WERI-Rb-1 (cell line): ENCODE measurements around the gene KIAA0232.

ENCODE experiments used
- DNase-seq: peaks from one replicate; pipeline ENCODE4 v3.0.0-alpha.2; 2020
- H3K27ac ChIP-seq: fragments of 250-450 bp; sonication (Bioruptor Pico); 2 replicates; pipeline ENCODE4 v1.5.1; 2020; ENCODE audit warnings: mild to moderate bottlenecking, moderate library complexity
- H3K27me3 ChIP-seq: fragments of 250-450 bp; sonication (Bioruptor Pico); 2 replicates; pipeline ENCODE4 v1.5.1; 2021; ENCODE audit warnings: mild to moderate bottlenecking, low read depth, moderate library complexity; ENCODE audit not compliant: insufficient read depth, severe bottlenecking
- H3K36me3 ChIP-seq: fragments of 250-450 bp; sonication (Bioruptor Pico); 2 replicates; pipeline ENCODE4 v1.5.1; 2020; ENCODE audit warnings: mild to moderate bottlenecking, moderate library complexity
- H3K4me3 ChIP-seq: 2 replicates; pipeline ENCODE4 v1.5.1; 2011; ENCODE audit warnings: low read depth, mild to moderate bottlenecking, control low read depth, low read length
- H3K9me3 ChIP-seq: fragments of 250-450 bp; sonication (Bioruptor Pico); 2 replicates; pipeline ENCODE4 v1.5.1; 2021; ENCODE audit warnings: mild to moderate bottlenecking, moderate library complexity; ENCODE audit not compliant: severe bottlenecking
- CTCF ChIP-seq: IDR thresholded peaks from 2 replicates; pipeline ENCODE4 v1.5.1; 2011; ENCODE audit warnings: low read depth, mild to moderate bottlenecking, control low read depth, inconsistent platforms, low read length

Gene KIAA0232

GRCh38 chr4:6748286-6748685, 34.2 kb upstream of the KIAA0232 start:
- Histone ChIP-seq H3K27me3 (no peaks in the 10 kb centered on the region), H3K36me3 (no peaks in the 10 kb centered on the region), H3K27ac (no peak overlapping the region), H3K4me3 (no peak overlapping the region), H3K9me3 (no peaks in the 10 kb centered on the region)
- no peak for DNase-seq
- TF ChIP-seq CTCF, result no peak

DNA sequence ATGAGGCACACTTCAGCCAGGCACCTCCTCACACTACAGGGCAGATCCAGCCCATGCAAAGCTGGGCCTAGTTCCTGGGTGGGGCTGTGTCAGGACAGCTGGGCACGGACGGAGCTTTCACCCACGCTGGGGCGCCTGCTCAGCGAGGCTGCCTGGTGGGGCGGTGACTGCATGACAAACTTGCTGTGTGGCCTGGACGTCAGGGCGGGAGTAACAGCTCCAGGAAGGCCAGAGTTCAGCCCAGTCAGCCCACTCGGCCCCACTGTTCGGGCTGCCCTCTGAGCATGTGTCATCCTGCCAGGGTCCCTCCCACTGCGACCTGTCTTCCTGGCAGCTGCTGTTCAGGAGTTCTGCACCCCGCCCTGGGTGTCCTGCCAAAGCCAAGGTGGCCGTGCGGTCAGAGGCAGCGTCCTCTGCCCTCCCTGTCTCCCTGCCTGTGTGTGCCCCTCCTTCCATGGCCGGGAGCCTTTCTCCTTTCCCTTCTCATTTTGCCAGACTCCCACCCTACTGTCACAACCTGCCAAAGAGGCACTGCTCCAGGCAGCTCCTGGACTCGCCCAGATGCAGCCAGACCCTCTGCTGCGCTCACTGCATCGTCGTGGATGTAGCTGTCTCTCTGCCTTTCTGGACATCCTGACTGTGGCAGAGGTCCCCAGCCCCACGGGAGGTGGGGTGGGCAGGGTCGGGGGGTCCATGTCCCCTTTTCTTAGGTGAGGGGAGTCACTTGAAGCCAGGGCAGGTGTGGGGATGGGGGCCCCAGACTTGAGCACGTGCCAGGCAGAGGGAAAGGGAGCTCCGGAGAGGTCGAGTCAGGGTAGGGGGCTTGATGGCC, 33.0 kb upstream of the KIAA0232 start:
- no peaks in the 10 kb centered on the region for H3K36me3 ChIP-seq
- H3K27me3 ChIP-seq, result no peaks in the 10 kb centered on the region
- no peak overlapping the region for H3K4me3 ChIP-seq
- TF ChIP-seq CTCF, result no peak
- H3K27ac ChIP-seq, result no peak overlapping the region
- DNase-seq, result no peak
- no peaks in the 10 kb centered on the region for H3K9me3 ChIP-seq

DNA sequence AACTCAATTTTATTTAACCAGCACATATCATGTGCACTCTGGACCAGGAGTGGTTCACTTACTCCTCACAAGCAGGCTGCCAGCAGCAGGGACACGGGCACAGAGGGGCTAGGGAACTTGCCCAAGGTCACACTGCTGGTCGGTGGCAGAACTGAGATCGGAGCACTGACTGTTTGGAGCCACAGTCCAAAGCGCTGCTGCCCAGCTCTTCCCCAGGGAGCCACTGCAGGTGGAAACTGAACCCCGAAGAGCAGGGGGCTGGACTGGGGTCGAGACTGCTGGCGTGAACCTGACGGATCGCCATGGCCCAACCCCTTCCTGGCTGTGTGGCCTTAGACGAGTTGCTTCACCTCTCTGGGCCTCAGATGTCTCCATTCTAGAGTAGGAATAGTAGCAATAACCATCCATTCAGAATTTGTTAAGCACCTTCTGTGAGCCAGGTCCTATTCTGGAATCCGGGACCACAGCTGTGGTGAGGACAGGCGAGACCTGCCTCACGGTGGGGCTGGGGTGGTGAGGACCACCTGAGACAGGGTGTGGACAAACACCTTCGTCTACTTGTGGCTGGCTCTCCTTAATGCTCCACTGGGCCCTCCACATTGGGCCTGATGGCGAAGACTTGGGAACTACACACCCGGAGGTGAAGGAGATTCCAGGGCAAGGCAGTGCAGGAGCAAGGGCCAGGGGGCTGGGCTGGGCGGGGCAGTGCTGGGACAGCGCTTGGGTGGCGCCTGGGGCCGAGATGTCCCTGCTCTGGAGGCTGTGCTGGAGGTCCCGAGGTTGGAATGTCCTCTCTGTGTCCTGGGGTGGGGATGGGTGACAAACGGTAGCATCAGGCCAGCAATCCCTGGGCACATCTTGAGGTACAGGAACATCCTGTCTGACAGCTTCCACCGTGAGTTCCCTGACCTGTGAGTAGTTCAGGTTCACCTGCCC, 32.0 kb upstream of the KIAA0232 start:
- DNase-seq, result no peak
- H3K4me3 ChIP-seq, result no peak overlapping the region
- no peaks in the 10 kb centered on the region for H3K9me3 ChIP-seq
- H3K27ac ChIP-seq, result no peak overlapping the region; the same call in 1 of the 2 replicates
- H3K27me3 ChIP-seq, result no peaks in the 10 kb centered on the region
- no peak for TF ChIP-seq CTCF
- no peaks in the 10 kb centered on the region for H3K36me3 ChIP-seq

DNA sequence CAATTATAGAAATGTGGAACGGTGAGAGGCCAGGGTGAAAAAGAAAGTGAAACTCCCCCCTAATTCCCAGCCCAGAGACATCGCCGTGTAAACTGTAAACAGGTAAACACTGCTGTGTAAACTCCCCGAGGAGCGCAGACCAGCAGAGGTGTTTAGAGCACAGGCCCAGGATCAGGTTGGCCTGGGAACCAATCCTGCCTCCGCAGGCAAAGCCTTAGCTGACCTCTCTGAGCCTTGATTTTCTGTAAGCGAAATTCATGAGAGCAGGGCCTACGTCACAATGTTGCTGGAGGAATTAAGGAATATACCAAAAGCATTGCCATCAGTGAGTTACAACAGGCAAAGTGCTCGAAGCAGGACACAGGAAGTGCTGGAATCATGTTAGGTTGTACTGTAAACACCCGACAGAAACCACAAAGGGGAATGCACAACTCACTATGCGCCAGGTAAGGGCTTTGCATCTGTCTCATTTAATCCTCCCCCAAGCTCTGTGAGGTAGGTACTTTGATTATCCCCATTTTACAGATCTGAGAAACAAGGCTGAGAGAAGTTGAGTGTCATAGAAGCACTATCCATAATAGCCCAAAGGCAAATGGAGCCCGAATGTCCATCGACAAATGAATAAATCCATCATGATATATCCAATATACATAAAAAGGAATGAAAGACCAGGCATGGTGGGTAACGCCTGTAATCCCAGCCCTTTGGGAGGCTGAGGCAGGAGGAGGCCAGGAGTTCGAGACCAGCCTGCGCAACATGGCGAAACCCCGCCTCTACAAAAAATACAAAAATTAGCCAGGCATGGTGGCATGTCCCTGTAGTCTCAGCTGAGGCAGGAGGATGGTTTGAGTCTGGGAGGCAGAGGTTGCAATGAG, 30.7 kb upstream of the KIAA0232 start:
- DNase-seq, result peak; percentile 44
- Histone ChIP-seq H3K9me3 (no peaks in the 10 kb centered on the region), H3K27ac (no peak overlapping the region), H3K36me3 (no peaks in the 10 kb centered on the region), H3K27me3 (no peaks in the 10 kb centered on the region), H3K4me3 (no peak overlapping the region)
- no peak for TF ChIP-seq CTCF

- H3K27ac ChIP-seq, result no peak overlapping the region
- no peak for DNase-seq
- no peaks in the 10 kb centered on the region for H3K27me3 ChIP-seq
- H3K36me3 ChIP-seq, result no peaks in the 10 kb centered on the region
- H3K4me3 ChIP-seq, result no peak overlapping the region
- H3K9me3 ChIP-seq, result no peaks in the 10 kb centered on the region
- TF ChIP-seq CTCF, result no peak
These were observed 30.1 kb upstream of the KIAA0232 start for GRCh38 chr4:6752486-6752829.
